ENCODE measurements around the gene SLFNL1. TPM values are rescaled to one million over a fixed set of nuclear protein-coding genes. Genes with fewer than 3 reads are reported as not detected.

Gene SLFNL1
- polyA plus RNA-seq, 2 of the 4 experiments (the other 2 are of a cell fraction) = 0.01 to 0.03 TPM

GRCh38 chr1:41006942-41007865 lies 14.3 kb downstream of the SLFNL1 start:
- H3K4me3 ChIP-seq = no peak overlapping the region
- POLR2A ChIA-PET = no interaction called here
- peak overlapping the region; percentile 29 to 57; a peak in 4 of 6 replicates for H3K27ac ChIP-seq
- H3K4me2 ChIP-seq = no peak overlapping the region
- peaks cover 69% of the 10 kb centered on the region for H3K4me1 ChIP-seq
- WGBS (ENCODE audit: missing lambda C conversion rate) = 87% methylated on average over 16 of the region's 19 CpGs
- CTCF ChIA-PET = no interaction called here
- H3K9me3 ChIP-seq = no peaks in the 10 kb centered on the region
- FAIRE-seq (no peak), DNase-seq (ENCODE audit: low read depth in 1 of 2, low spot score in 1 of 2) (no peak), ATAC-seq (peak in 1 of 2 experiments; percentile 10; a peak in 3 of 6 replicates)
- TF ChIP-seq POLR2AphosphoS2 (conservative IDR thresholded peaks at IDR 0.05; ENCODE audit: low read length) = peak; percentile 63
- no peak for TF ChIP-seq HOXA7 (CRISPR knock-in tag; IDR thresholded peaks at IDR 0.05)
- TF ChIP-seq SMC3 (IDR thresholded peaks at IDR 0.05) = no peak
- TF ChIP-seq MAFK (IDR thresholded peaks at IDR 0.05; ENCODE audit: partially characterized antibody) = no peak
- no peak for TF ChIP-seq BHLHE40 (IDR thresholded peaks at IDR 0.05; ENCODE audit: low read depth, low read length)

GRCh38 chr1:41005876-41006275 lies 15.6 kb downstream of the SLFNL1 start:
- 77% methylated on average over 5 of the region's 5 CpGs for WGBS (ENCODE audit: missing lambda C conversion rate)
- Histone ChIP-seq H3K4me3 (no peak overlapping the region), H3K4me2 (no peak overlapping the region), H3K9me3 (no peaks in the 10 kb centered on the region), H3K27ac (no peak overlapping the region), H3K4me1 (peaks cover 76% of the 10 kb centered on the region)
- DNase-seq (ENCODE audit: low read depth in 1 of 2, low spot score in 1 of 2) (no peak), ATAC-seq (no peak), FAIRE-seq (no peak)
- no peak for TF ChIP-seq POLR2AphosphoS2 (conservative IDR thresholded peaks at IDR 0.05; ENCODE audit: low read length)
- TF ChIP-seq MYC (IDR thresholded peaks at IDR 0.05; ENCODE audit: borderline replicate concordance, low read length) = no peak
- TF ChIP-seq RCOR1 (IDR thresholded peaks at IDR 0.05; ENCODE audit: low read depth, low read length) = no peak
- no peak for TF ChIP-seq ZSCAN20 (CRISPR knock-in tag; IDR thresholded peaks at IDR 0.05)
- TF ChIP-seq CHD4 (IDR thresholded peaks at IDR 0.05; ENCODE audit: borderline replicate concordance) = no peak
- no peak for TF ChIP-seq ZFP36 (IDR thresholded peaks at IDR 0.05; ENCODE audit: borderline replicate concordance, partially characterized antibody)
- no peak for TF ChIP-seq EHF (CRISPR knock-in tag; IDR thresholded peaks at IDR 0.05)
- no peak for TF ChIP-seq RFX5 (IDR thresholded peaks at IDR 0.05)
- TF ChIP-seq TFCP2L1 (CRISPR knock-in tag; IDR thresholded peaks at IDR 0.05) = no peak
- no peak for TF ChIP-seq HMGXB4 (CRISPR knock-in tag; IDR thresholded peaks at IDR 0.05; ENCODE audit: borderline replicate concordance)
- TF ChIP-seq ELK1 (IDR thresholded peaks at IDR 0.05; ENCODE audit: low read depth, low read length) = no peak
- no peak for TF ChIP-seq MAX (IDR thresholded peaks at IDR 0.05)
- no peak for TF ChIP-seq KDM1A (IDR thresholded peaks at IDR 0.05; ENCODE audit: low read depth)
- TF ChIP-seq SMC3 (IDR thresholded peaks at IDR 0.05) = no peak
- no peak for TF ChIP-seq HEYL (CRISPR knock-in tag; IDR thresholded peaks at IDR 0.05)
- POLR2A ChIA-PET = no interaction called here
- CTCF ChIA-PET = interaction anchor here (1.6 kb wide), 1 partner anchor 26 kb away, joined by 4 read pairs; no protein-coding TSS in a partner anchor

GRCh38 chr1:41003640-41004220 lies 17.8 kb downstream of the SLFNL1 start:
- no peak for FAIRE-seq
- H3K4me1 ChIP-seq = peaks cover 85% of the 10 kb centered on the region
- peak; percentile 79 to 90 for DNase-seq (ENCODE audit: low read depth in 1 of 2, low spot score in 1 of 2)
- peak overlapping the region; percentile 24 for H3K4me2 ChIP-seq
- CTCF ChIA-PET = interaction anchor here (0.6 to 2.6 kb wide), 18 partner anchors 8 to 199 kb away, joined by 3 to 12 read pairs (median 5); partner anchors contain the start of genes CITED4, CTPS1 and SLFNL1
- H3K27ac ChIP-seq = peak overlapping the region; percentile 47 to 74; a peak in 4 of 6 replicates
- 32% methylated on average over 11 of the region's 11 CpGs for WGBS (ENCODE audit: missing lambda C conversion rate)
- no peak overlapping the region for H3K4me3 ChIP-seq
- POLR2A ChIA-PET = interaction anchor here (0.6 to 1.8 kb wide), 6 partner anchors 17 to 238 kb away, joined by 3 to 16 read pairs (median 6); partner anchors contain the start of genes CITED4 and CTPS1
- peak; percentile 78 to 81 for ATAC-seq
- H3K9me3 ChIP-seq = no peaks in the 10 kb centered on the region
- TF ChIP-seq KDM5A (IDR thresholded peaks at IDR 0.05) (no peak), ZNF302 (CRISPR knock-in tag; IDR thresholded peaks at IDR 0.05) (no peak), HOXA7 (CRISPR knock-in tag; IDR thresholded peaks at IDR 0.05) (no peak), SREBF2 (IDR thresholded peaks at IDR 0.05) (no peak), FOSL2 (IDR thresholded peaks at IDR 0.05) (no peak), FOSL2 (CRISPR knock-in tag; IDR thresholded peaks at IDR 0.05) (no peak; the same call in 1 of the 2 replicates), CHD4 (IDR thresholded peaks at IDR 0.05; ENCODE audit: borderline replicate concordance) (no peak), JUNB (IDR thresholded peaks at IDR 0.05) (no peak), TP53 (CRISPR knock-in tag; IDR thresholded peaks at IDR 0.05) (no peak), HMGXB4 (CRISPR knock-in tag; IDR thresholded peaks at IDR 0.05; ENCODE audit: borderline replicate concordance) (no peak), TFCP2L1 (CRISPR knock-in tag; IDR thresholded peaks at IDR 0.05) (no peak), NPAS2 (CRISPR knock-in tag; IDR thresholded peaks at IDR 0.05; ENCODE audit: borderline replicate concordance) (no peak), HOXB13 (CRISPR knock-in tag; IDR thresholded peaks at IDR 0.05; ENCODE audit: low read depth) (no peak), MAFK (IDR thresholded peaks at IDR 0.05; ENCODE audit: partially characterized antibody) (no peak)
